Endothelial cell (in vitro differentiated cells): ENCODE data around the gene SCN1B. TPM values are rescaled to one million over a fixed set of nuclear protein-coding genes. Genes with fewer than 3 reads are reported as not detected.

ENCODE experiments used
- DNase-seq: peaks from one replicate; pipeline ENCODE4 v3.0.0; 2021; ENCODE audit warnings: low spot score
- H3K27ac Mint-ChIP-seq: one replicate; pipeline ENCODE4 v1.8.0; 2021; ENCODE audit warnings: mixed read lengths, inconsistent platforms; ENCODE audit not compliant: unreplicated experiment
- H3K27me3 Mint-ChIP-seq: one replicate; pipeline ENCODE4 v1.8.0; 2021; ENCODE audit warnings: mild to moderate bottlenecking, moderate library complexity, mixed read lengths, inconsistent platforms; ENCODE audit not compliant: unreplicated experiment
- H3K36me3 Mint-ChIP-seq: one replicate; pipeline ENCODE4 v1.8.0; 2021; ENCODE audit warnings: mild to moderate bottlenecking, low read depth, mixed read lengths, inconsistent platforms; ENCODE audit not compliant: unreplicated experiment
- H3K4me1 Mint-ChIP-seq: one replicate; pipeline ENCODE4 v1.8.0; 2021; ENCODE audit warnings: mild to moderate bottlenecking, mixed read lengths, inconsistent platforms; ENCODE audit not compliant: unreplicated experiment
- H3K4me3 Mint-ChIP-seq: one replicate; pipeline ENCODE4 v1.8.0; 2021; ENCODE audit warnings: mild to moderate bottlenecking, mixed read lengths, inconsistent platforms; ENCODE audit not compliant: unreplicated experiment
- H3K9me3 Mint-ChIP-seq: one replicate; pipeline ENCODE4 v1.8.0; 2021; ENCODE audit warnings: mixed read lengths, inconsistent platforms; ENCODE audit not compliant: unreplicated experiment
- CTCF ChIP-seq: fragments of 200-600 bp; sonication (generic); IDR thresholded peaks from one replicate; pipeline ENCODE4 v1.5.0; 2021; ENCODE audit warnings: antibody characterized with exemption; ENCODE audit not compliant: unreplicated experiment
- total RNA-seq: library from RNA; stranded (reverse); fragmentation: NEBNext Ultra II Directional; extraction: Animal tissue kit (Norgen Biotek cat#: 25700); gene quantifications from one replicate; pipeline ENCODE4 v1.2.1, GENCODE V29; 2021; ENCODE audit not compliant: unreplicated experiment

Gene SCN1B
- total RNA-seq, 1 donor from 2014 or later: 0.62 TPM

GRCh38 chr19:35000338-35000646 is 30.0 kb upstream of the SCN1B start:
- Mint-ChIP-seq H3K27ac (no peak overlapping the region), H3K36me3 (peaks cover 16% of the 10 kb centered on the region), H3K4me1 (peaks cover 59% of the 10 kb centered on the region), H3K27me3 (peaks cover 28% of the 10 kb centered on the region), H3K9me3 (no peaks in the 10 kb centered on the region), H3K4me3 (no peak overlapping the region)
- TF ChIP-seq CTCF: no peak
- no peak for DNase-seq

GRCh38 chr19:35000647-35001501 is 29.4 kb upstream of the SCN1B start:
- Mint-ChIP-seq H3K27ac (peak overlapping the region; percentile 94), H3K4me1 (peaks cover 59% of the 10 kb centered on the region), H3K27me3 (peaks cover 28% of the 10 kb centered on the region), H3K4me3 (peak overlapping the region; percentile 99), H3K9me3 (no peaks in the 10 kb centered on the region), H3K36me3 (peaks cover 19% of the 10 kb centered on the region)
- TF ChIP-seq CTCF: no peak
- DNase-seq: peak; percentile 30

- Mint-ChIP-seq H3K27ac (peak overlapping the region; percentile 93), H3K36me3 (peaks cover 27% of the 10 kb centered on the region), H3K4me3 (peak overlapping the region; percentile 99), H3K27me3 (peaks cover 28% of the 10 kb centered on the region), H3K4me1 (peaks cover 56% of the 10 kb centered on the region), H3K9me3 (no peaks in the 10 kb centered on the region)
- no peak for DNase-seq
- no peak for TF ChIP-seq CTCF
These were observed 28.2 kb upstream of the SCN1B start for GRCh38 chr19:35002037-35002535.

- Mint-ChIP-seq H3K27ac (no peak overlapping the region), H3K27me3 (peaks cover 20% of the 10 kb centered on the region), H3K9me3 (no peaks in the 10 kb centered on the region), H3K36me3 (peaks cover 27% of the 10 kb centered on the region), H3K4me3 (no peak overlapping the region), H3K4me1 (peaks cover 35% of the 10 kb centered on the region)
- no peak for DNase-seq
- no peak for TF ChIP-seq CTCF
These were observed 25.6 kb upstream of the SCN1B start for GRCh38 chr19:35004517-35005255.
